ENCODE results near the gene TUB.

The TUB gene

GRCh38 chr11:8105133-8105532 lies 24.1 kb downstream of the TUB start:
- no peak for DNase-seq (ENCODE audit: low read depth in 2 of 3, low spot score in 1 of 3)

- no peak for DNase-seq (ENCODE audit: low read depth in 2 of 3, low spot score in 1 of 3)
Observed at GRCh38 chr11:8105666-8106065, 24.7 kb downstream of the TUB start.

- no peak for DNase-seq (ENCODE audit: low read depth in 2 of 3, low spot score in 1 of 3)
Observed at GRCh38 chr11:8106679-8107078, 25.7 kb downstream of the TUB start.

- no peak for DNase-seq (ENCODE audit: low read depth in 2 of 3, low spot score in 1 of 3)
Observed at GRCh38 chr11:8107642-8108041, 26.6 kb downstream of the TUB start.

DNA sequence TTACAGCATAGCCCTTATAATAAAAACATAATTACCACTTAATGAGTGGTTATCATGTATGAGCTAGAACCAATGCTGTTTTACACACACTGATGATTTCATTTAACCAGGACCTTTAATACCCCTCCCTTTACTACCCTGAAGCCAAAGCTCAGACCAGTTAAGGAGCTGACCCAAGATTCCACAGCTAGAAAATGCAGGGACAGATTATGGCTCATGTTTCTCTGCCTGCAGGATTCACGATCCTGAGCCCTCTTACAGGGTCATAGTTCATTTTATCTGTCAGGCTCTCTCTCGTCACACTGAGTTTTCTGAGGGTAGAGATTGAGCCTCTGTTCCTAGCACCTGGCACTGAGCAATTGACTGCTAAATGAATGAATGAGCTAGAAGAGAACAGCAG lies 27.4 kb downstream of the TUB start:
- no peak for DNase-seq (ENCODE audit: low read depth in 2 of 3, low spot score in 1 of 3)

- DNase-seq (ENCODE audit: low read depth in 2 of 3, low spot score in 1 of 3), result no peak
Observed at GRCh38 chr11:8109675-8110074, 28.7 kb downstream of the TUB start.

DNA sequence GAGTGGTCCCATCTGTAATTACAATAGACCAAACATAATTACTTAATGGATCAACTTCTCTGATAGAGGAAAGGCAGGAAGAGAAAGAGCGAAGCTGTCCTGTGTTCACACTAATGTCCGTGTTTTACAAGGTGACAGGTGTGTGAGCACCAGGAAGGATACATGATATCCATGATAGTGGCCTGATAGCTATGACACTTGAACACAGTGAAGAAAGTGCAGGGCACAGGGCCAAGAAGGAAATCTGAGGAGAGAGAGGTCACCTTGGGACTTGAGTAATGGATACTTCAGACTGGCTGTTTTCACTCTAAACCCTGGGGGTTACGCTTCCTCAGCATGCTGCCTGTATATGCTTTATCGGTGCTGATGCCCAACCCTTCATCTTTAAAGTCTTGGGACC lies 29.4 kb downstream of the TUB start:
- no peak for DNase-seq (ENCODE audit: low read depth in 2 of 3, low spot score in 1 of 3)

DNA sequence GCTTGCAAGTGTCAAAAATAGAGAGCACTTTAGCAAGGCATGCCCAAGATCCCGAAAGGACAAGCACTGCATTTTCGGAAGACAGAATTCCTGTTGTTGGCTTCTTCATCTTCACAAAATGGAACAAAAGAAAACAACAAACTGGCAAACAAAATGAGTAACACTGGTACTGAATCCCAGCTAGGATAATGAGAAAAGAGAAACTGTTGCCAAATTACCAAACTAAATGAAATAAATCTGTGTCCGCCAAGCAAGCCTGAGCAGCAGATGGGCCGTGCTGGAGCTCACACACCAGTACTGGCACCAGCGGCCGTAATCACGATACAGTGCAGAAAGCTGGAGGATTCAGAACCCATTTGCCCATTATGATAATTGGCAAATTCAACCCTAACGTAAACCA lies 30.6 kb downstream of the TUB start:
- no peak for DNase-seq (ENCODE audit: low read depth in 2 of 3, low spot score in 1 of 3)

- DNase-seq (ENCODE audit: low read depth in 2 of 3, low spot score in 1 of 3), result no peak
Observed at GRCh38 chr11:8122173-8122764, 41.3 kb downstream of the TUB start.

DNA sequence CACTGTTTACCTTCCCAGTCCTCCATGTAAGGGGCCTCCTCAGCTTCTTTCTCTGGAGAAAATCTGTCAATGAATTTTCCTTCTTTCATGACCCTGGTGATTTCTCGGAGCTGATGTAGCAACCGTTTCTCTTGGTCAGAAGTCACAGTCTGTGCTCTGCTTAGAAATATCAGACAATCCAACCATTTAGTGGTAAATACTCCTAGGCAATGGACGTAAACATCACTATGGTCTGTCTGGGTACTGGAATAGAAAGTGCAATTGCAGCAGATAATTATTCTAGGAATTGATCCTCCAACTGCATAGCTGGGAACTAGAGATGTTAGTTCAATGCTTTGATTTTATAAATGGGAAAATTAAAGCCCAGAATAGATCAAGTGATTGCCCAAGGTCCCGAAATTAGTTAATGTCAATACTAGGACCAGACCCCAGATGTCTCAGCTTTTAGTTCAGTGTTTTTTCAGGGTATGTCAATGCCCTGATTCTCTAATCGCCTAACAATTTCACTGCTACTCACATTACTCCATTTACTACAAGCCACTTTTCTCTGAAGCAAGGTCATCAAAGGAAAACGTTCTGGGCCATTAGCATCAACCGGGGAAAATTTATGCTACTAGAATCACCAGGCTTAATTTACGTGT lies 45.8 kb downstream of the TUB start:
- DNase-seq (ENCODE audit: low read depth in 2 of 3, low spot score in 1 of 3), result no peak

DNA sequence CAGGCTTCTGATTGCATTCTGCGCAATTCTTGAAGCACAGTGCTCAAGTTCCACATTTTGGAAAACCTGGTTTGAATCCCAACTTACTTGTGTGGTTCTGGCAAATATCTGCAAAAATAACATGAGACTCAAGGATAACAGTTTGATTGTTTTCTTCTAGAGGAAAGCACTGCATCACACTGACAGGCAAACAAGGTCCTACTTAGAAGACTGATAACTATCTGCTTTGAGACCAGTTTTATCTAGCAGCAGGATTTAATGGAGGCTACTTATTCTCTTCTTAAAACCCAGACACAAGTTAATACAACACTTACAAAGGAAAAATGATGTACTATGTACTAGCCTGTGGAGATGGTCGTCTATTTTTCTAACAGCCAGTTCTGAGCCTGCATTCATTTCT lies 46.4 kb downstream of the TUB start:
- DNase-seq (ENCODE audit: low read depth in 2 of 3, low spot score in 1 of 3), result no peak

DNA sequence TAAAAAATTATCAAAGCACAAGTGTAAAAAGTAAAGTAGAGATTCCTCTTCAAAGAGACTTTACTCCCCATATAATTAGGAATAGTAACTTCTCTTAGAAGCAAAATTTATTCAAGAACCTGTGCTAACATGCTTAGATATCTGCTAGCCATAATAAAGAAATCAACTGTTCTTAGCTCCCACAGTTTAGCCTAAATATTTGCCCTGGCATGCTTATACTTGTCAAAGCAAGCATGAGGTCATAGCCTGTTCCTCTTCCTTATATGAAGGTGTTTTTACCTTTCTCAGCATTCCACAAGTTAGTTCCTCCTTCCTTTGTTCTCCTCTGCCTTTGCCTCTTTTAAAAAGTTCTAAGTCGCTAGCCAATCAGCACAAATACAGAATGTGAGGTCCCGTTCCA lies 57.5 kb downstream of the TUB start:
- DNase-seq (ENCODE audit: low read depth in 2 of 3, low spot score in 1 of 3), result no peak

GRCh38 chr11:8149726-8150125 lies 68.7 kb downstream of the TUB start:
- DNase-seq (ENCODE audit: low read depth in 2 of 3, low spot score in 1 of 3), result no peak
